DND-41 (cell line): ENCODE results near the gene PTPRO.

Experiments used
- EZH2 ChIP-seq: IDR thresholded peaks from 3 replicates; pipeline ENCODE4 v1.6.1; 2012; ENCODE audit warnings: borderline replicate concordance, low read depth, mild to moderate bottlenecking, moderate library complexity, low read length, inconsistent platforms; ENCODE audit not compliant: severe bottlenecking
- TF ChIP-seq, protein P1 (sequence below): IDR thresholded peaks from 2 replicates; pipeline ENCODE4 v1.5.1; 2012; ENCODE audit warnings: borderline replicate concordance, low read length, moderate library complexity, mild to moderate bottlenecking; ENCODE audit not compliant: poor library complexity, severe bottlenecking; ENCODE audit errors: extremely low read depth

DNA sequence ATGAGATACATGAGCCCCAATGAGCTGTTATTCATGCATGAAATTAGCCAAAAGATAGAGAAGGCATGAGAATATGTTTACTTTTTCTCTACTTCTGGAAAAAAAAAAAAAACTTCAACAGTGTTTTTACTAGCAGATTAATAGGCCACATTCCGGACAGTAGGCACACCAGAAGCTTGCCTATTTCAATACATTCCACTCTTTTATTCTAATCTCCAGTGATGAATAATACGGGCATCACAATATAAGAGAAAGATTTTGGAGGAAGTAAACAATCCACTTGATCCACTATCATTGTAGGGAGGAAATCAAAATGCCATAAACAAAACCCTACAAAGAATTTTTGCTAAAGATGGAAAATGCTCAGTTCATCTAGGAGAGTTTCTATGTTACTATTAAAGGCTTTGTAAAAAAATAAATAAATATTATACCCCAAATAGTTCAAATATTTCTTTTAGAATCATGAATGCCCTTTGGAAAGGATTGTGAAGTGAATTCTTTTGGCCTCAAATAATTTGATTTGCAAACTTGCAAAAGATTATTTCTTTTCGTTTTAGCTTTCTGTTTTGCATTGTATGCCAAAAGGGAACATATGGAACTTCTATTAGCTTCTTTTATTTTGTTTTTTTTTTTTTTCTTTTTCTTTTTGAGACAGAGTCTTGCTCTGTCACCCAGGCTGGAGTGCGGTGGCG, 234.2 kb downstream of the PTPRO start:
- TF ChIP-seq, protein P1, sequence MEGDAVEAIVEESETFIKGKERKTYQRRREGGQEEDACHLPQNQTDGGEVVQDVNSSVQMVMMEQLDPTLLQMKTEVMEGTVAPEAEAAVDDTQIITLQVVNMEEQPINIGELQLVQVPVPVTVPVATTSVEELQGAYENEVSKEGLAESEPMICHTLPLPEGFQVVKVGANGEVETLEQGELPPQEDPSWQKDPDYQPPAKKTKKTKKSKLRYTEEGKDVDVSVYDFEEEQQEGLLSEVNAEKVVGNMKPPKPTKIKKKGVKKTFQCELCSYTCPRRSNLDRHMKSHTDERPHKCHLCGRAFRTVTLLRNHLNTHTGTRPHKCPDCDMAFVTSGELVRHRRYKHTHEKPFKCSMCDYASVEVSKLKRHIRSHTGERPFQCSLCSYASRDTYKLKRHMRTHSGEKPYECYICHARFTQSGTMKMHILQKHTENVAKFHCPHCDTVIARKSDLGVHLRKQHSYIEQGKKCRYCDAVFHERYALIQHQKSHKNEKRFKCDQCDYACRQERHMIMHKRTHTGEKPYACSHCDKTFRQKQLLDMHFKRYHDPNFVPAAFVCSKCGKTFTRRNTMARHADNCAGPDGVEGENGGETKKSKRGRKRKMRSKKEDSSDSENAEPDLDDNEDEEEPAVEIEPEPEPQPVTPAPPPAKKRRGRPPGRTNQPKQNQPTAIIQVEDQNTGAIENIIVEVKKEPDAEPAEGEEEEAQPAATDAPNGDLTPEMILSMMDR = no peak
- no peak for TF ChIP-seq EZH2
